NCI-H1105 (cell line): ENCODE data around the gene LZIC.
"Not testable (repeated sequence)": the region's sequence is repeated elsewhere in the genome, so short reads cannot be mapped to it uniquely, and the experiment has no call there.

Source experiments
- DNase-seq: peaks from one replicate; lab custom pipeline; 2025; lab: John Stamatoyannopoulos, UW

Gene LZIC

DNA sequence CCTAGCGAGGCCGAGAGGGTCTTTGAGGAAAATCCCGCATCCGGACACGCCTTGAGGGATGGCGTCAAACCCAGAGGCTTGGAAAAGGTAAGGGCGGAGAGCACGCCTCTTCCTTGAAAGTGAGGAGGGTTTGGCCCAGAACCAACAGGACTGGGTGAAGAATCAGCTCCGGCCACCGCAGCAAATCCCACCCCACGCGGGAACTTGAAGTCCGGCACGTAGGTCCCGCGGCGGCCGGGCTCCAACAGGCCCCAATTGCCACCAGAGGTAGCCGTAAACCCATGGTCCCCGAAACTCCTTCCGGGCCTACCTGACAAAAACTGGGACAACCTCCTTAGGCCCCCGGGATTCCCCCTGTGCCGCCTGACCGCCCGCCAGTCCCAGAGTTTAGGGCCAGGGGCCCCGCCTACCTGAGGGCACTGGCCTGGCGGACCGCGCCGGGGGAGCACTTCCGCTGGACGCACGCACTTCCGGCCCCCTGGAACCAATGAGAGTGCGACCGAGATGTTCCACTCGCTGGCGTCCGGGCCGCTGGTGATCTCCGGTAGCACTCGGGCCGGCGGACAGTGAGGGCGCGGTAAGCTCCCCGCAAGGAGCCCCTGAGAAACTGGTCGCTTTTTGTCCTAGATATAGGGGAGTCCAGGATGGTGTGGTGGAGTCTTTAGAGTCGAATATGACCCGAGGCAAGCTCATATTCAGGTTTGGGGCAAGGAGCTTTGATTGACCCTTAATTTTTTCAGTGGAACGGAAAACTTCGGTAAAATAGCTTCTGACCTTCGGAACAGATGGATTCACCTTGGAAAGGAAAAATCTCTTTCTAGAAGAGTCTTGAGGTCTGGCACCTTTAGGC lies at the start of gene LZIC, which contains the start of gene NMNAT1:
LZIC (minus strand) TSS at position 453 of the 850 bp plus-strand sequence. CDS start 6,772 bp downstream, outside the sequence.
NMNAT1 (plus strand) TSS at position 537 of the 850 bp plus-strand sequence. CDS start 28,599 bp downstream, outside the sequence.
- peak; percentile 84 for DNase-seq

DNA sequence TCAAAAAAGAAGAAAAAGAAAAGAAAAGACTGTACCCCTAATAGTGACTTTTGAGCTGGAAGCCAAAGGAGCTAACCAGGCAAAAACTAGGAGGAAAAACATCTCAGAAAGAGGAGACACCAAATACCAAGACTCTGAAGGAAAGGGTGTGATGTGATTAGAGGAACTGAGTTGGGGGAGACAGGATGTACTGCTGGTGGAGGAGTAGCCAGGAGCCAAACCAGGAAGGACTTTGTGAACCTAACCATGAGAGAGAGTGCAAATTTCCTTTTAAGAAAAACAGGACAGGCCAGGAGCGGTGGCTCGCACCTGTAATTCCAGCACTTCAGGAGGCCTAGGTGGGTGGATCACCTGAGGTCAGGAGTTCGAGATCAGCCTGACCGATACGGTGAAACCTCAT lies 49.7 kb upstream of the LZIC start:
- DNase-seq = no peak

GRCh38 chr1:9990944-9991343 lies 47.8 kb upstream of the LZIC start:
- no peak for DNase-seq

- no peak for DNase-seq
Observed at GRCh38 chr1:9989773-9990172, 46.6 kb upstream of the LZIC start.

- DNase-seq = no peak
Observed at GRCh38 chr1:9985001-9985400, 41.8 kb upstream of the LZIC start.

DNA sequence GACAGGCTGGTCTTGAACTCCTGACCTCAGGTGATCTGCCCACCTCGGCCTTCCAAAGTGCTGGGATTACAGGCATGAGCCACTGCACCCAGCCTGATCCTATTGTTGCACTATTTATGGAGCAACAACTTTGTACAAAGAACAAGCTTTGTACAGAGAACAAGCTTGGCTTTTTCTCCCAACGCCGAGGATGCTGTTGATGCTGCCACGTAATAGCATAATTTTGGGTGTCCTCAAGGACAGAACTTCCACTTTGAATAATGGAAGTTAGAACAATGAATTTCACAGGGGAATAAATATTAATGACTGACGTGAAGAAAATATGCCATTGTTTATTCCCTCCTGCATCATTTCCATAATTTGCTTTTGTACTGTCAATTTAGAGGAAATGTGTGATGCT lies 41.1 kb upstream of the LZIC start:
- no peak for DNase-seq

- peak; percentile 84 for DNase-seq
Observed at GRCh38 chr1:9960706-9961562, 17.7 kb upstream of the LZIC start.

- no peak for DNase-seq
Observed at GRCh38 chr1:9960011-9960410, 16.8 kb upstream of the LZIC start.

DNA sequence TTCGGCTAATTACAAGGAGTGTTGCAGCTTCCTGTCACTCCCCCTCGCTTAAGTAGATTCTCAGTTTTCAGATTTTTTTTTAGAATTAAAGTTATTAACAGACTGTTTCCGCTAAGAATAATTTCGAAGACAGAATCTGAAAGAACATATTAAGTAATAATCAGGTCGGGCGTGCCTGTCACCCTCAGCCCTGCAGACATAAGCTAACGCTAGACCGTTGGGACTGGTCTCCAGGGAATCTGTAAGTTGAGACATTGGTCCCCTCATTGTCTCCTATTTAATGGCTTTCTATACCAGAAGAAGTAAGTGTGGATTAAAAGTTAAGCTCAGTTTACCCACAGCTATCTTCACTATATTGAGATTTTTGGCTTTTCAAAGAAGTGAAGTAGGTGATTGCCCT lies 14.5 kb upstream of the LZIC start:
- DNase-seq = no peak

GRCh38 chr1:9946315-9946714 lies 3.1 kb upstream of the LZIC start:
- DNase-seq = no peak

GRCh38 chr1:9942399-9942938 lies 722 bp downstream of the LZIC start:
- peak; percentile 15 for DNase-seq

GRCh38 chr1:9929431-9930385 lies 13.5 kb downstream of the LZIC start:
- no peak for DNase-seq

DNA sequence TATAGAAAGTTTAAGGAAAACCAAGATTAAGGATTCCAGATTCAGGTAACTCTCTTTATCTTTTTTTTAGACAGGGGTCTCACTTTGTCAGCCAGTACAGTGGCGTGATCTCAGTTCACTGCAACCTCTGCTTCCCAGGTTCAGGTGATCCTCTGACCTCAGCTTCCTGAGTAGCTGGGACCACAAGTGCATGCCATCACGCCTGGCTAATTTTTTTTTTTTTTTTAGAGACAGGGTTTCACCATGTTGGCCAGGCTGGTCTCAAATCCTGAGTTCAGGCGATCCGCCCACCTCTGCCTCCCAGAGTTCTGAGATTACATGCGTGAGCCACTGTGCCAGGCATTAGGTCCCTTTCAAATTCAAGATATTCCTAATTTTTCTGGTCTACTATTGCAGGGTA lies 15.9 kb downstream of the LZIC start:
- no peak for DNase-seq

DNA sequence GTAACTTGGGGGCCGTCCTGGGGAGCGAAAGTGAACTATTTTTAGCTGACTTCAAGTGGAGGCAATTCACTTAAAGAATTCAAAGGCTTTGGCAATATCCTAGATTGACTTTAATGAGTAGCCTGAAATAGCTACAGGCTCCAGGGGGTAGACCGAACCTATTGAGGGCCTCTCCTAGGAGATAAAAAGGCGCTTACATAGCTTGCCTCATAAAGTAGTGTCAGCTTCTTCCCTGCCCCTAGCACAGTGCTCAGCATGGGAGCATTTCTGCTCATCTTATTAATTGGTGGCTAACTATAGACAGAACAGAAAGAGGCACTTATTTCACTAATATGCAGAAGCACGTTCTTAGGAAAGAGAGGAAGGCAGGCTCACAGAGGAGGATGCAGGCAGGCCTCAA lies 20.8 kb downstream of the LZIC start:
- no peak for DNase-seq

DNA sequence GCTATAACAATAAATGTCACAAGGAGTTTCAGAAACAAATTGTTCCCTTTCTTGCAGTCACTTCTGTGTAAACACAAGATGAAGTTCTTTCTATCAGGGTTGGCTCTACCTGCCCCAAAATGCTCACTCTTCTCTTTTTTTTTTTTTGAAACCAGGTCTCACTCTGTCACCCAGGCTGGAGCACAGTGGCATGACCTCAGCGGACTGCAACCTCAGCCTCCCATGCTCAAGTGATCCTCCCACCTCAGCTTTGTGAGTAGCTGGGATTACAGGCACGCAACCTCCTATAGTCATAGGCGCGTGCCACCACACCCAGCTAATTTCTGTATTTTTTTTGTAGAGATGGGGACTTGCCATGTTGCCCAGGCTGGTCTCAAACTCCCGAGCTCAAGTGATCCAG lies 22.6 kb downstream of the LZIC start:
- no peak for DNase-seq

- DNase-seq = no peak
Observed at GRCh38 chr1:9917901-9918300, 25.3 kb downstream of the LZIC start.

- not testable (repeated sequence) for DNase-seq
Observed at GRCh38 chr1:9917495-9917894, 25.7 kb downstream of the LZIC start.

GRCh38 chr1:9916452-9916851 lies 26.7 kb downstream of the LZIC start:
- DNase-seq = no peak

DNA sequence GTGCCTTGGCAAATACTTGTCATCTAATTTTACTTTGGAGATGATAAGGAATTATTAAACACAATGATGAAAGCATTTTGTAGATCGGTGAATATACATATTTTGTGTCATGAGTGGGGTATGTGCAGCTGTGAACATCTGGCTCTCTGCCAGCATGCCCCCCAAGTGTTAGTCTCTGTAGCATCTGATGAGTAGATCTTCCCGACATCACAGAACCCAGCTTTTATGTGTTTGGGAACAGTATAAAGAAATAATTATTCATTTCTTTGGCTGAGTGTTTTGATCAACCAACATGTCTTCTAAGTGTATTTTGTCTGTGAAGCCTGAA lies 28.6 kb downstream of the LZIC start:
- no peak for DNase-seq

GRCh38 chr1:9912264-9912936 lies 30.8 kb downstream of the LZIC start:
- no peak for DNase-seq
